Activated T-cell treated with anti-CD3 and anti-CD28 coated beads, Interleukin-2, amount 50 U/mL, for 24 hours (primary cell): ENCODE measurements around the gene KLHL29.

Experiments
- DNase-seq: peaks from one replicate; pipeline ENCODE4 v3.0.0-alpha.2; 2020
- H3K27ac Mint-ChIP-seq: 2 replicates; pipeline ENCODE4 v1.8.0; 2020; ENCODE audit warnings: mild to moderate bottlenecking, mixed read lengths
- H3K27me3 Mint-ChIP-seq: 2 replicates; pipeline ENCODE4 v1.8.0; 2020; ENCODE audit warnings: mixed read lengths
- H3K36me3 Mint-ChIP-seq: 2 replicates; pipeline ENCODE4 v1.8.0; 2020; ENCODE audit warnings: low read depth, mixed read lengths
- H3K4me1 Mint-ChIP-seq: 2 replicates; pipeline ENCODE4 v1.8.0; 2020; ENCODE audit warnings: low read depth, mixed read lengths
- H3K4me3 Mint-ChIP-seq: 2 replicates; pipeline ENCODE4 v1.8.0; 2020; ENCODE audit warnings: mild to moderate bottlenecking, moderate library complexity, mixed read lengths
- H3K9me3 Mint-ChIP-seq: 2 replicates; pipeline ENCODE4 v1.8.0; 2020; ENCODE audit warnings: mixed read lengths

The KLHL29 gene

DNA sequence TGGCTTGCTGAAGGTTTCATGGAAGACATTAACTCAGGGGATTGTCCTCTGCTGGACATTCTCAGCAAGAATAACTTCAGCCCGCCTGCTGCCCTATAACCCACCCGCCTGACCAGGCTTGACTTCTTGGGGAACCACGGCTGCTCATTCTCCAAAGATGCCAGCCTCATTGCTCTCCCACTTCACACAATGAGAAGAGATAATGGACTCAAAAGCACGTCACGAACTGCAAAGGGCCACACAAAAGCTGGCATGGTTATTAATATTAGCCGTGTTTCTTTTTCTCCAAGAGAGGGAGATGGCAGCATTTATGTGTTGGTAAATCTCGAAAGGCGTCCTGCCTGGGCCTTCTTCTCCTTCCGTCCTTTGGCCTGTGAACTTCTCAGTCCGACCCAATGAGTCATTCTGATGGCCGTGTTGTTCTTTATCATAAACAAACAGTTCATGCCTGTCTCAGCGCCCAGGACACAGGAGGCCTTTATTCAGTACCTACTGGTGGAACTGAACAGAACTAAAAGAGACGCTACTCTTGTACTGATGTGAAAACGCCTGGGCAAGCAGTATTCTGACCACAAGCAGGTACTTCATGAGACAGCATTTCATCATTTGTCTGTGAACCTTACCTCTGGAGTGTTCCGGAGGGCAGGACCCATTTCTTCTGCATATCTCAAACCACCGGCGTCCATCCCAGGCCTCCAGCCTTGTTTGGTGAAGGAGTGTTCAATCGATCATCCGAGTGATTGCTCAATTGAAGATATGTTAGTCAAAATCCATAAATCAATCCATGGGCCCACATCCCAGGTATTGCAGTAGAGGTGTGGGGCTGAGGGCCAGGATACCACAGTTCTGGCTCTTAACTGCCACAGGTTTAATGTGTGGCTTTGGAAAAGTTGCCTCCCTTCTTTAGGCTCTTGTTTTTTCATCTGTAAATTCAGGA lies 25.1 kb upstream of the KLHL29 start:
- Mint-ChIP-seq H3K4me3 (no peak overlapping the region), H3K9me3 (no peaks in the 10 kb centered on the region), H3K36me3 (no peaks in the 10 kb centered on the region), H3K27me3 (peaks cover 31% of the 10 kb centered on the region), H3K27ac (no peak overlapping the region), H3K4me1 (no peaks in the 10 kb centered on the region)
- no peak for DNase-seq

DNA sequence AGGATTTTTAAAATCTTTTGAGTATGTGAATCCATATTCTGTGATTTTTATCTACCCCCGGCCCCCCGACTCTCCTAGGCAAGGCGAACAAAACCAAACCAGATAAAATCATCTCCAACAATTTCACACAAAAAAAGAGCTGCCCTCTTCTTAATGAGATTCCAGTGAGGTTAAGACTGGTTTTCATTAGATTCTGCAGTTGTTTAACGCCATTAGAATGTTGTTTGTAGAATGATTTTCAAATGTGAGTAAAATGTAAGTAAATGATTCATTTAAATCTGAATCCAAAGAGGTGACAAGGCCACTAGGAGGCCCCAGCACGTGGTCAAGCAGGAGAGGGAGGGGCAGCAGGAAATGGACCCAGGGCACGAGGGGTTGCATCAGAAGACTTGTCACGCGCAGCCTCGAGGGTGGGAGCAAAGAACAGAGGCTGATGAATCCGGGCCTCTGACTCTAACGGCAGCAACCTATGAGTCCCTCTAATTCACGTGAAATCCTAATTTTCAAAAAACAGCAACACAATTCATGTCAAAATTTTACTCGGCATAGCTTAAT lies 24.3 kb upstream of the KLHL29 start:
- Mint-ChIP-seq H3K27me3 (peaks cover 31% of the 10 kb centered on the region), H3K9me3 (no peaks in the 10 kb centered on the region), H3K36me3 (no peaks in the 10 kb centered on the region), H3K4me3 (no peak overlapping the region), H3K27ac (no peak overlapping the region), H3K4me1 (no peaks in the 10 kb centered on the region)
- no peak for DNase-seq

DNA sequence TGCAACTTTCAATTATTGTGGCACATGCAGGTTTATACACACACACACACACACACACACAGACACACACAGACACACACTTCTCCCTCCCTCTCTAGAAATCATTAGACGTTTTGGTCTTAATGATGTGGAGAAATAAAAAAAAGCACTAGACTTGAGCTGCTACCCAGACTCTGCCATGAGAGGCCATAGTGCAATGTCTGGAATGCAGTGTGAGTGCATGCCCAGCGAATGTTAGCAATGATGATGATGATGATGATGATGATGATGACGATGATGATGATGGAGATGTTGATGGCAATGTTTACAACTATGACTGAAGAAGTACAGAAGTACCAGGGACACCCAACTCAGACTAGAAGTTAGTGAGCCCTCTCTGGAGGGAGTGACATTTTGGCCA lies 23.8 kb upstream of the KLHL29 start:
- Mint-ChIP-seq H3K9me3 (no peaks in the 10 kb centered on the region), H3K4me3 (no peak overlapping the region), H3K27me3 (peaks cover 33% of the 10 kb centered on the region)

DNA sequence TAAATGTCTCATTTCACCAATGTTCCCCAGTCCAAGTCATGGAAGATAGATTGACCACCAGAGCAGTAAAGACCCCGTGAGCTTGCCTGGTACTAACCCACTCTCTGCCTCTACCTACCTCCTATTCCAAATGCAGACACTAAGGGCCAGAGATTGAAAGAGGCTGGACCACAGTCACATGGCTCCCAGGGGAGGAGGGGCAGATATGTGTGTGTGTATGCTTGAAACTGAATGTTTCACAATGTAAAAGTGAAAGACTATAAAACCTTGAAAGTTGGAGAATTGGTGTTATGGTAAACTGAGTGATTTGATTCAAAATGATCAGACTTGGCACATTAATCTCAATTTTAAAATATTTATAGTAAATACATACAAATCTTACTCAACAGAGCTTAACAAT lies 21.7 kb upstream of the KLHL29 start:
- H3K4me1 Mint-ChIP-seq: no peaks in the 10 kb centered on the region
- H3K27me3 Mint-ChIP-seq: peaks cover 36% of the 10 kb centered on the region
- DNase-seq: no peak
- no peak overlapping the region for H3K27ac Mint-ChIP-seq
- H3K36me3 Mint-ChIP-seq: no peaks in the 10 kb centered on the region
- H3K9me3 Mint-ChIP-seq: no peaks in the 10 kb centered on the region
- H3K4me3 Mint-ChIP-seq: no peak overlapping the region

More for the DNA sequence above, 23.8 kb upstream of the KLHL29 start:
- H3K36me3 Mint-ChIP-seq: no peaks in the 10 kb centered on the region
- H3K4me1 Mint-ChIP-seq: no peaks in the 10 kb centered on the region
- no peak overlapping the region for H3K27ac Mint-ChIP-seq
- no peak for DNase-seq

DNA sequence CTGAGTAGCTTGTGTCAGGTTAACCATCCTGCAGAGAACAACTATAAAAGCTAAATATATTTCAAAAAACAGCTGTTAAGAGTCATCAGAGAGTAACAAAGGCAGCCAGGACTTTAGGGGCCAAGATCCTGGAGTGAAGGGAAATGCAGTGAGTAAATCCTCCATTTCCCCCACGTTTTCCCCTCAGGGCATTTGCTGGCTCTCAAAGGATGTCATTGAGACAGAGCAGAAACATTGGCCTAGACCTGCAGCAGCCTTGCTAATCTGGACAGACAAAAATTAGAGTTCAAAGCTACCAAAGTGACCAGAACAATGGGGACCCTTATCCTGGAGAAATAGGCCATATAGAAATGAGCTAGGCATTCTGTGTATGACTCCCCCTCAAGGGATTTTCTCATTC lies 21.1 kb upstream of the KLHL29 start:
- H3K4me3 Mint-ChIP-seq: no peak overlapping the region
- no peaks in the 10 kb centered on the region for H3K9me3 Mint-ChIP-seq
- H3K4me1 Mint-ChIP-seq: no peaks in the 10 kb centered on the region
- H3K27ac Mint-ChIP-seq: no peak overlapping the region
- H3K36me3 Mint-ChIP-seq: no peaks in the 10 kb centered on the region
- no peak for DNase-seq
- peaks cover 36% of the 10 kb centered on the region for H3K27me3 Mint-ChIP-seq

DNA sequence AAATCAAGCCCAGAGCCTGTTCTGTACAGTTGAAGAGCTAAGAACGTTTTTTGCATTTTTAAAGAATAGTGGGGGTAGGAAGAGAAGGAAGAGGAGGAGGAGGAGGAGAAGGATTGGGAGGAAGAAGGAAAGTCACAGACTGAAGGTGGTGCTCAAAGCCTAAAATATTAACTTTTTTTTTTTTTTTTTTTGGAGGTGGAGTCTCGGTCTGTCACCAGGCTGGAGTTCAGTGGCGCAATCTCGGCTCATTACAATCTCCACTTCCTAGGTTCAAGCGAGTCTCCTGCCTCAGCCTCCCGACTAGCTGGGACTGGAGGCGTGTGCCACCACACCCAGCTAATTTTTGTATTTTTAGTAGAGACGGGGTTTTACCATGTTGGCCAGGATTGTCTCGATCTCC lies 18.3 kb upstream of the KLHL29 start:
- Mint-ChIP-seq H3K9me3 (no peaks in the 10 kb centered on the region), H3K27me3 (peaks cover 30% of the 10 kb centered on the region), H3K27ac (no peak overlapping the region), H3K4me3 (no peak overlapping the region), H3K4me1 (no peaks in the 10 kb centered on the region), H3K36me3 (no peaks in the 10 kb centered on the region)
- no peak for DNase-seq

DNA sequence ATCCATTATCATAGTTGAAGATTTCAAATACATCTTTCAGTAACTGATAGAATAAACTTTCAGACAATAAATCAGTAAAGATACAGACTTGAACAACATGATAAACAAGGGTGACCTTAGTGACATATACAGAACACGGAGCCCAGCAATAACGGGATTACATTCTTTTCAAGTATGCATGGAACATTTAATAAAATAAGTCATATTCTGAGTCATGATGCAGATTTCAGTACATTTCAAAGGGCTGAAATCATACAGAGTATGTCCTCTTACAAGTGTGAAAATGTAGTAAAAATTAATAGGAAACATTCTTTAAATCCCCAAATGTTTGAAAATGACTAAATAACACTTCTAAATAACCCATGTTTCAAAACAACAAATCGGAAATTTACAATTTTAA lies 17.2 kb upstream of the KLHL29 start:
- no peaks in the 10 kb centered on the region for H3K36me3 Mint-ChIP-seq
- H3K27ac Mint-ChIP-seq: no peak overlapping the region
- H3K4me1 Mint-ChIP-seq: no peaks in the 10 kb centered on the region
- H3K9me3 Mint-ChIP-seq: no peaks in the 10 kb centered on the region
- H3K27me3 Mint-ChIP-seq: peaks cover 23% of the 10 kb centered on the region
- no peak for DNase-seq
- H3K4me3 Mint-ChIP-seq: no peak overlapping the region

DNA sequence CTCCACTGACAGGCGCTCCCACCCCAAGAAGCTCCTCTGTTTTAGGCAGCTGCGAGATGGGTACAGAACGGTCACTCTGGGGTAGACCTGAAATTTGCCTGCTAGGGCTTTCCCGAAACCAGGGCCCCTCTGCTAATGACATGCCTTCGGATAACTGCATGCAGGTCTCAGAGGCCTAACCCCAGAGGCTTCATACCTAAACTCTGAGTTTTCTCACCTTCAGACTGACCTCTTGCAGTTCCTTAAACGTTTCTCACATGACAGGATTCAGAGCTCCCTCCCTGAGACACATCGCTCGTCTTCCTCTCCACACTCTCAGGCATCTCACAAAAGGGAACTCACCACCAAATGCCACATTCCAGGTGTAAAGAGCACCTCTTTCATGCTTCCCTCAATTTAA lies 11.3 kb upstream of the KLHL29 start:
- H3K27ac Mint-ChIP-seq: no peak overlapping the region
- no peaks in the 10 kb centered on the region for H3K4me1 Mint-ChIP-seq
- no peaks in the 10 kb centered on the region for H3K9me3 Mint-ChIP-seq
- H3K4me3 Mint-ChIP-seq: no peak overlapping the region
- H3K27me3 Mint-ChIP-seq: peaks cover 15% of the 10 kb centered on the region
- DNase-seq: no peak
- no peaks in the 10 kb centered on the region for H3K36me3 Mint-ChIP-seq

DNA sequence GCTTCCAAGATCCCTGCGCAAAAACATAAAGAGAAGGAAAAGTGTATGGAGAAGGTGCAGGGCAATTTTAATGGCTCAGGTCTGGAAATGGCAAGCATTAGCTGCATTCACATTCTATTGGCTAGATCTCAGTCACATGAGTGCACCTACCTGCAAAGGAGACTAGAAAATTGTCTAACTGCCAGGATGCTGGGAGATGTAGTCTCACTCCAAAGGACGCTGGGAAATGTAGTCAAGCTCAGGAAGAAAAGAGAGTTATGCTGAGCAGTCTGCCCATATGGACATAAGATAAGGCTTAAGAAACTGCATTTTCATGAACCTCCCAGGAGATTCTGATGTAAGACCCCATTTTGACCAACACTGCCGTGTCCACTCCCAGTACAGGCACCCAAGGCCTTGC lies 9.5 kb upstream of the KLHL29 start:
- H3K9me3 Mint-ChIP-seq: no peaks in the 10 kb centered on the region
- H3K4me1 Mint-ChIP-seq: peaks cover 4% of the 10 kb centered on the region
- no peak overlapping the region for H3K4me3 Mint-ChIP-seq
- peaks cover 15% of the 10 kb centered on the region for H3K27me3 Mint-ChIP-seq
- no peaks in the 10 kb centered on the region for H3K36me3 Mint-ChIP-seq
- DNase-seq: no peak
- no peak overlapping the region for H3K27ac Mint-ChIP-seq

DNA sequence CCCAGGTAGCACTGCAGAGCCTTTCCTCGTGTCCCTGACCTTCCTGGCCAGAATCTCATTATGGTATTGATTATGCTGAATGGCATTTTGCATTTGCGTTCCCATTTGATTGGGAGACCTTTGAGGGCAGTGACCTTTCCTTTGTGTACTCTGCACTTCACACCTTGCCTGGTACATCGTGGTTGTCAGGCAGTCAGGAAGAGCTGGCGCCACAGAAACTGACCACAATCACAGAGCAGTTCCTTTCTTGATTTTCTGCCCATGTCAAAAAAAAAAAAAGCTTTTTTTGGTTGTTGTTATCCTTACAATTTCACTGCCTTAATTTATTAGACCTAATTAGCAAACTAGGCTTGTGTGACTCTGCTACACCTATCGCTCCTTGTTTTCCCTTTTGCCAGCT lies 8.9 kb upstream of the KLHL29 start:
- H3K4me3 Mint-ChIP-seq: no peak overlapping the region
- H3K36me3 Mint-ChIP-seq: no peaks in the 10 kb centered on the region
- no peaks in the 10 kb centered on the region for H3K9me3 Mint-ChIP-seq
- H3K27me3 Mint-ChIP-seq: peaks cover 17% of the 10 kb centered on the region
- H3K4me1 Mint-ChIP-seq: peaks cover 11% of the 10 kb centered on the region
- no peak for DNase-seq
- no peak overlapping the region for H3K27ac Mint-ChIP-seq

DNA sequence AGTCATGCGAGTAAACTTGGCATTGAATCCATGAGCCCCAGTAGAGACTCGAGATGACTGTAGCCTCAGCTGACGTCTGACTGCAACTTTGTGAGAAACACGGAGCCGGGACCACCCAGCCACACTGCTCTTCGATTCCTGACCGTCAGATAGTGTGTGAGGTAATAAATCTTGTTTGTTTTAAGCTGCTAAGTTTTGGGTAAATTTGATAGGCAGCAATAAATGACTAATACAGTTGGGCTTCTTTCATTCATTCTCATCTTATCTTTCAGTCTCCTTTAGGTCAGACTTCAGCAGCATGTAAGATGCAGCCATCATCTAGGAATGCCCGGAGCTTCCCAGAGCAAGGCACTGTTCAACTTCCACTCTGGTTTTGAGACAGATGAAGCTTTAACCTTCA lies 8.0 kb upstream of the KLHL29 start:
- DNase-seq: no peak
- Mint-ChIP-seq H3K36me3 (no peaks in the 10 kb centered on the region), H3K4me3 (no peak overlapping the region), H3K9me3 (no peaks in the 10 kb centered on the region), H3K27ac (no peak overlapping the region), H3K27me3 (peaks cover 20% of the 10 kb centered on the region), H3K4me1 (peaks cover 16% of the 10 kb centered on the region)

DNA sequence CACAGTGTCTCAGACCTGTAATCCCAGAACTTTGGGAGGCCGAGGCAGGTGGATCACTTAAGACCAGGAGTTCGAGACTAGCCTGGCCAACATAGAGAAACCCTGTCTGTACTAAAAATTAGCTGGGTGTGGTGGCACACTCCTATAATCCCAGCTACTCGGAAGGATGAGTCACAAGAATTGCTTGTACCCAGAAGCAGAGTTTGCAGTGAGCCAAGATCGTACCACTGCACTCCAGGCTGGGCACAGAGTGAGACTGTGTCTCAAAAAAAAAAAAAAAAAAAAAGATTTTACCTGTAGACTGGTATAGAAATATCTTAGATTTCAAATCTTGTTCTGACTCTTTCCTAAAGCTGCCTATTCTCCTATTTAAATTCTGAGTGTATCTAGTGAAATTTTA lies 7.2 kb upstream of the KLHL29 start:
- DNase-seq: no peak
- H3K36me3 Mint-ChIP-seq: no peaks in the 10 kb centered on the region
- H3K4me3 Mint-ChIP-seq: no peak overlapping the region
- no peaks in the 10 kb centered on the region for H3K9me3 Mint-ChIP-seq
- H3K27ac Mint-ChIP-seq: no peak overlapping the region
- peaks cover 28% of the 10 kb centered on the region for H3K27me3 Mint-ChIP-seq
- H3K4me1 Mint-ChIP-seq: peaks cover 16% of the 10 kb centered on the region

DNA sequence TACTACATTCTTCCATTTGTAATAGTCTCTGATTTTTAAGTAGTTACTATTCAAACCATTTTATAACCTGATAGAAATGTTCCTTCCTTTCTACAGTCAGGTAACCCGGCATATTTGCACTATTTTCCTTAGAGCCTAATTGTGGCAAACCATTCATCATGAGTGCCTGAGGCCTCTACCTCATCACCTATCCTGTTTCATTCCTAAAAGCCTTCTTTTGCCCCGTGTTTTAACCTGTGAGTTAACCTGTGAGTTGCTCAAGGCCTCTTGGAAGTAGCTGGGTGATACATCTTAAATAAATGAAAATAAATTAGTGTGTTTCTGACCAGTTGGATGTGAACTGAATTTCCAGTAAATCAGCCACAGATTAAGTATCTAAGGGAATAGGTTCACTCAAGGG lies 6.5 kb upstream of the KLHL29 start:
- Mint-ChIP-seq H3K36me3 (no peaks in the 10 kb centered on the region), H3K4me3 (no peak overlapping the region), H3K4me1 (peaks cover 16% of the 10 kb centered on the region)

DNA sequence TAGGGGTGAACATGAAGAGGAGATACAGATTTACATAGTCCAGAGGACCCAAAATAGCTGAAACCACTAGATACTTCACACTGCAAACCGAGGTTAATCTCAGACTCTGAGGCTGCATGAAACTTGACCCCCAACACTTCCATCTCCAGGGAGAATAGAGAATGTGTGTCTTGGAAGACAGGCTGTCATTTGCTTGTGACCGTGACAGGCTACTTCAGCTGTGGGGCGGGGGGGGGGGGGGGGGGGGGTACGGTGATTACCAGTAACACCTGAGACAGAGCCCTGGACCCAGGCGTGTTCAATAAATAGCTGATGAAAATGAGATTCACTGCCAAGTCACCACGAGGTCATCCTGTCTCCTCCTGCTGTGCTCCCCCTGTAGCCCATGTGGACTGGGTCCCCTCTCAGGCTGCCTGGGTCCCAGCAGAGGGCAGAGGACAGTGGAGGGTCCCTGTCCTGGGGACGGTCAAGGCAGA lies 5.7 kb upstream of the KLHL29 start:
- Mint-ChIP-seq H3K4me3 (no peak overlapping the region), H3K27me3 (peaks cover 41% of the 10 kb centered on the region), H3K4me1 (peaks cover 16% of the 10 kb centered on the region), H3K27ac (no peak overlapping the region), H3K9me3 (no peaks in the 10 kb centered on the region), H3K36me3 (no peaks in the 10 kb centered on the region)
- no peak for DNase-seq

More for the DNA sequence above, 6.5 kb upstream of the KLHL29 start:
- Mint-ChIP-seq H3K9me3 (no peaks in the 10 kb centered on the region), H3K27me3 (peaks cover 35% of the 10 kb centered on the region), H3K27ac (no peak overlapping the region)
- DNase-seq: no peak

DNA sequence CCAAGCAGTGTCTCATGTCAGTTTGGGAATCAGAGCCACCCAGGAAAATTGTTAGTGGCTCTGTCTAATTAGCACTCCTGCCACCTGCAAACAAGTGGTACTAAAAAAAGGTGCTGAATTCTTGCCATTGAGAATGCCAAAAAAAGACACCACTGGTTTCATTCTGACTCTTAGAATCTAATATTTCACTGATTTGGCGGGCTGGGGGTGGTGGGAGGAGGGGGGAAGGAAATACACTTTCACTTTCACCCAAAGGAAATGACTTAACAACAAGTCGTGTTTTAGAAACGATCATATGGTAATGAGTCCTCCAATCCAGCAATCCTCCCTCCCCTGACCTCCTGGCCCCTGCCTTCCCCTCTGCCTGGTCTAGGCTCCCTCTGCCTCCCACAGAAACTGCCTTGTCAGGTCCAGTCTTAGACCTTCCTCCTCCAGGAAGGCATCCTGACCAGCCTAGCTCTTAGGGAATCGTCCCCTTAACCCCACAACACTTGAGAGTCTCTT lies 4.4 kb upstream of the KLHL29 start:
- DNase-seq: peak; percentile 55
- Mint-ChIP-seq H3K27me3 (peaks cover 44% of the 10 kb centered on the region), H3K36me3 (no peaks in the 10 kb centered on the region)

More for the DNA sequence above, 4.4 kb upstream of the KLHL29 start:
- Mint-ChIP-seq H3K27ac (peak overlapping the region; percentile 89), H3K4me3 (peak overlapping the region; percentile 49), H3K9me3 (no peaks in the 10 kb centered on the region), H3K4me1 (peaks cover 20% of the 10 kb centered on the region)
